GM10248 (cell line): Measurements from ENCODE around the gene HADHB.
"Not testable (repeated sequence)": the region's sequence is repeated elsewhere in the genome, so short reads cannot be mapped to it uniquely, and the experiment has no call there.

Experiments
- CTCF ChIA-PET: fragments of 300-600 bp; sonication (Branson Sonifier 250); formaldehyde crosslinking; extraction: SDS; loops from one replicate; lab custom pipeline; 2021; ENCODE audit warnings: antibody characterized with exemption; lab: Yijun Ruan, JAX
- POLR2A ChIA-PET: fragments of 350-650 bp; sonication (Branson Sonifier 250); formaldehyde crosslinking; extraction: SDS; loops from one replicate; lab custom pipeline; 2020; ENCODE audit warnings: antibody characterized with exemption; lab: Yijun Ruan, JAX
- DNase-seq: peaks from one replicate; pipeline ENCODE4 v3.0.0; 2012; ENCODE audit errors: extremely low spot score
- CTCF ChIP-seq: IDR thresholded peaks from 2 replicates; pipeline ENCODE4 v1.5.1; 2012; ENCODE audit warnings: mild to moderate bottlenecking, low read depth; ENCODE audit errors: extremely low read depth, missing control alignments, control extremely low read depth

The HADHB gene

GRCh38 chr2:26302846-26303245, 58.1 kb downstream of the HADHB start:
- no peak for DNase-seq
- ChIA-PET CTCF (interaction anchor here (1.5 kb wide), 1 partner anchor 13 kb away, joined by 3 read pairs; no protein-coding TSS in a partner anchor), POLR2A (no interaction called here)
- no peak for TF ChIP-seq CTCF

GRCh38 chr2:26305094-26305493, 60.4 kb downstream of the HADHB start:
- CTCF ChIA-PET, POLR2A ChIA-PET, DNase-seq: not testable (repeated sequence)

GRCh38 chr2:26305540-26305939, 60.8 kb downstream of the HADHB start:
- ChIA-PET CTCF (no interaction called here), POLR2A (no interaction called here)
- no peak for TF ChIP-seq CTCF
- no peak for DNase-seq

GRCh38 chr2:26309921-26310320, 65.2 kb downstream of the HADHB start:
- ChIA-PET POLR2A (no interaction called here), CTCF (interaction anchor here (1.2 to 1.8 kb wide), 3 partner anchors 11 to 17 kb away, joined by 3 read pairs; no protein-coding TSS in a partner anchor)
- DNase-seq = no peak

GRCh38 chr2:26312471-26312870, 67.7 kb downstream of the HADHB start:
- TF ChIP-seq CTCF = no peak
- ChIA-PET POLR2A (no interaction called here), CTCF (interaction anchor here (1.3 kb wide), 2 partner anchors 11 to 19 kb away, joined by 3 read pairs; no protein-coding TSS in a partner anchor)
- peak; percentile 10 for DNase-seq

More at GRCh38 chr2:26309921-26310320, 65.2 kb downstream of the HADHB start:
- no peak for TF ChIP-seq CTCF

GRCh38 chr2:26313446-26313845, 68.7 kb downstream of the HADHB start:
- ChIA-PET POLR2A (no interaction called here), CTCF (interaction anchor here (1.1 to 1.3 kb wide), 3 partner anchors 12 to 129 kb away, joined by 3 read pairs; no protein-coding TSS in a partner anchor)
- TF ChIP-seq CTCF = no peak
- DNase-seq = peak; percentile 8

GRCh38 chr2:26314243-26314642, 69.5 kb downstream of the HADHB start:
- CTCF ChIA-PET = no interaction called here
- POLR2A ChIA-PET = no interaction called here
- no peak for TF ChIP-seq CTCF
- DNase-seq = peak; percentile 17
